ENCODE data around the gene PPP1R12B. TPM values are rescaled to one million over a fixed set of nuclear protein-coding genes. Genes with fewer than 3 reads are reported as not detected.

PPP1R12B gene
- total RNA-seq, 2 experiments from 2014 or later, result 21.9 to 24.2 TPM

DNA sequence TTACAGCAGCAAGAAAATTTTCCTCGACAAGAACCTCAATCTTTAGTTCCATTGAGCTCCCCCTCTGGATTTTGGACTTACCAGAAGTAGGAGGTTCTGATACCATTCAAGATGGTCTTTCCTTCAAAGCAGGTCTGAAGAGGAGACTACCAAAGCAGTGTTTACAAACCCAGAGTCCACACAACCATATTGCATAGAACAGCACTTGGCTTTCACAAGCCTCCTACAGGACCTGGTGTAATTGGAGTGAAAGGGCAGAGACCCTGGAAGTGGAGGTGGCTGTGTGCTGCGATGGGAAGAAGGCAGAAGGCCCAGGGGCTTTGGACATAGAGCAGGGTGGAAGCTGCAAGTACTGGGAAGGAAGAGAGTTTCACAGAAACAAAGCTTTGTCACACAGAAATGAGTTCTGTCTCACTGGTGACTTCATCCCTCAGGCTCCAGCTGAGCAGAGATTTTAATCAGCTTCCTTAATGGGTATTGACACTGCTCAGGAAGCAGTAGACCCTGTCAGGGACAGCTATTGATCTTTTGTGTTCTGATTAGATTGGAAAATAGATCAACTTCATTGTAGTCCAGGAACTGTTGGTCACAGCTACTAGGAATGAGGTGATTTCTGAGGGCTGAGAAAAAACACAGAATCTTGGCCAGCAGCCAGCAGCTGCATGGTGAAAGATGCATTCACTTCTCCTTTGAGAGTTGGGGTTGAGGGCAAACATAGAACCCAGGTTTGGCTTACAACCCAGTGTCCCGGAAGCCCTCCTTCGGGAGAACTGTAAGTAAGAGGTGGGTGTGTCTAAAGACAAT, 237.7 kb downstream of the PPP1R12B start:
- ATAC-seq (no peak), DNase-seq (no peak)
- ChIA-PET POLR2A (no interaction called here), CTCF (interaction anchor here (0.7 to 1.8 kb wide), 6 partner anchors 12 to 1055 kb away, joined by 3 to 7 read pairs (median 4); no protein-coding TSS in a partner anchor)
- no peaks in the 10 kb centered on the region for H3K27me3 Mint-ChIP-seq (ENCODE audit: low read depth)
- H3K9me3 Mint-ChIP-seq (ENCODE audit: insufficient read depth), result no peaks in the 10 kb centered on the region
- peak overlapping the region; percentile 62 for H3K27ac Mint-ChIP-seq
- no peaks in the 10 kb centered on the region for H3K36me3 Mint-ChIP-seq (ENCODE audit: low read depth)
- H3K4me1 Mint-ChIP-seq (ENCODE audit: low read depth), result peaks cover 15% of the 10 kb centered on the region
- no peak overlapping the region for H3K4me3 Mint-ChIP-seq

DNA sequence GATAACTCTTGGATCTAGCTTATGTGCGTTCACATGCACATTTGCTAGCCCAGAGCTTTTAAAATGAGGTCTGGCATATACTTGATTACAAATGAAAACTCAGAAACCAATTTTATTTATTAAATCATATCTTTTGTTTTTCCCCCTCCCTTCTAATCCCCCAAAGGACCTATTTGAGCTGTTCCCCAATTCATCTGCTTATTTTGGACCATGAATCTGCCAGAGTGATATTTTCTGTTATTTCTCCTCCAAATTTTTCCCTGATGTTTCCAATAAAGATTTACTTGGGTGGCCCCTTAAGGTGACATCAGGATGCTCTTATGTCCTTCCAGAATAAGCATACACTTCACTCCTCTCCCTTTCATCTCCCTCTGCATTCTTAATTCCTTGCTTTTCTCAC, 238.4 kb downstream of the PPP1R12B start:
- CTCF ChIA-PET, result interaction anchor here (0.7 to 1.8 kb wide), 5 partner anchors 12 to 1056 kb away, joined by 3 to 7 read pairs (median 4); no protein-coding TSS in a partner anchor
- no peak overlapping the region for H3K4me3 Mint-ChIP-seq
- no peaks in the 10 kb centered on the region for H3K36me3 Mint-ChIP-seq (ENCODE audit: low read depth)
- H3K4me1 Mint-ChIP-seq (ENCODE audit: low read depth), result peaks cover 15% of the 10 kb centered on the region
- DNase-seq (no peak), ATAC-seq (no peak)
- H3K27ac Mint-ChIP-seq, result no peak overlapping the region
- H3K9me3 Mint-ChIP-seq (ENCODE audit: insufficient read depth), result no peaks in the 10 kb centered on the region
- POLR2A ChIA-PET, result no interaction called here
- no peaks in the 10 kb centered on the region for H3K27me3 Mint-ChIP-seq (ENCODE audit: low read depth)

DNA sequence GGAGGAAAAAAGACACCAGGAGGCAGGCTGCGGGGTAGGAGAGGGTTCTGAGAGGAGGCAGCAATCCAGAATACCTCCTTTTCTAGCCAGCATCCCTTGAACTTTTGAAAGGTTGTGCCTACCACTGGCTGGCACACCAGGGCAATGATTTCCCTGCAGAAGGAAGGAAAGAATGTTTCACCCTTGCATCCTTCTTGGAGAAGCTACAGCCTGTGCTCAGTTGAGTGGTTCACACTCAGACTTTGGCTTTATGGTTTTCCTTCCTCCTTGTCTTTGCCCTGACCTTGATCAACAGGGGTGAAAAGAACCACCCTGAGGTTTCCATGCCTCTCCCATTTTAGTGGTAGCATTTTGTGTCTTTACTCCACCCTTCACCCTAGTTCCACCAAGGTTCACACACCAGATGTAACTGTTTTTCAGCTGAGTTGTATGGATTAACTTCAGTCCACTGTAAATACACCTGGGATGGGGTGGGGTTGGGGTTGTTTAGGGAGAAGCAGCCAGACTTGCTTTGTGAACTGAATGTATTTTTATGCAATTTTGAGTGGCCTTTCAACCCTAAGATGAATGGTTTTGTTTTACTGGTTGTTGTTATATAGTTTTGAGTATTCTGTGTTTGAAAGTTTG, 239.5 kb downstream of the PPP1R12B start:
- Mint-ChIP-seq H3K27ac (no peak overlapping the region), H3K9me3 (ENCODE audit: insufficient read depth) (no peaks in the 10 kb centered on the region), H3K4me1 (ENCODE audit: low read depth) (peaks cover 15% of the 10 kb centered on the region), H3K27me3 (ENCODE audit: low read depth) (no peaks in the 10 kb centered on the region), H3K4me3 (no peak overlapping the region), H3K36me3 (ENCODE audit: low read depth) (no peaks in the 10 kb centered on the region)
- DNase-seq (no peak), ATAC-seq (no peak)
- ChIA-PET CTCF (interaction anchor here (1.2 to 1.3 kb wide), 2 partner anchors 10 to 13 kb away, joined by 3 read pairs; no protein-coding TSS in a partner anchor), POLR2A (no interaction called here)

DNA sequence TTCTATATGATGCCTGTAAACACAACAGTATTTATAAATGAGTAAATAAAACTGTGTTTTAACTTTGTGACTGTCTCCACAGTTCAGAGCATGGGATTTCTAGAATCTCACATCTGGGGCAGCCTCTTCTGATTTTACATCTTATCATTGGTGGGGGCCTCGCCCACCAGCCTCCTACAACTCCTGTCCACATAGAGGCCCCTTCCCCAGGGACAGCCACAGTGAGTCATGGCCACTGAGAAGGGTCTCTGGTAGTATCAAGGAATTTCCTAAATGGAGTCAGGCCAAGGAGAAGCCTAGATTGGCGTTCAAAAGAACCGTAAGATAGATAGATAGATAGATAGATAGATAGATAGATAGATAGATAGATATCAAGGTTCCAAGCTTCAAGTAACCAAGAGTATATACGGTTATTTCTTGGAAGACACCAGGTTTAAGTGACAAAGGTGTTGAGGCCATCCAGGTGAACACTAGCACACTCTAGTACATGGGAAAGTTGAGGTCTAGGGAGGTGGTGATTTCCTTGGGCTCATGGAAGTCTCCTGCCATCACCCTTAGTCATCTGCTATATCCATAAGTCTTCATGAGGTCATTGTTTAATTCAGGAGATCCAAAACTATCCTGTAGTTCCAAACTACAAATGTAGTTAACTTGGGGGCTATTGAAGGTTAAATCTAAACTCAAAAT, 240.1 kb downstream of the PPP1R12B start:
- ChIA-PET POLR2A (no interaction called here), CTCF (interaction anchor here (1.2 kb wide), 1 partner anchor 11 kb away, joined by 3 read pairs; no protein-coding TSS in a partner anchor)
- Mint-ChIP-seq H3K36me3 (ENCODE audit: low read depth) (no peaks in the 10 kb centered on the region), H3K27me3 (ENCODE audit: low read depth) (no peaks in the 10 kb centered on the region), H3K9me3 (ENCODE audit: insufficient read depth) (no peaks in the 10 kb centered on the region), H3K4me1 (ENCODE audit: low read depth) (peaks cover 15% of the 10 kb centered on the region), H3K27ac (no peak overlapping the region), H3K4me3 (no peak overlapping the region)
- DNase-seq (no peak), ATAC-seq (no peak)

DNA sequence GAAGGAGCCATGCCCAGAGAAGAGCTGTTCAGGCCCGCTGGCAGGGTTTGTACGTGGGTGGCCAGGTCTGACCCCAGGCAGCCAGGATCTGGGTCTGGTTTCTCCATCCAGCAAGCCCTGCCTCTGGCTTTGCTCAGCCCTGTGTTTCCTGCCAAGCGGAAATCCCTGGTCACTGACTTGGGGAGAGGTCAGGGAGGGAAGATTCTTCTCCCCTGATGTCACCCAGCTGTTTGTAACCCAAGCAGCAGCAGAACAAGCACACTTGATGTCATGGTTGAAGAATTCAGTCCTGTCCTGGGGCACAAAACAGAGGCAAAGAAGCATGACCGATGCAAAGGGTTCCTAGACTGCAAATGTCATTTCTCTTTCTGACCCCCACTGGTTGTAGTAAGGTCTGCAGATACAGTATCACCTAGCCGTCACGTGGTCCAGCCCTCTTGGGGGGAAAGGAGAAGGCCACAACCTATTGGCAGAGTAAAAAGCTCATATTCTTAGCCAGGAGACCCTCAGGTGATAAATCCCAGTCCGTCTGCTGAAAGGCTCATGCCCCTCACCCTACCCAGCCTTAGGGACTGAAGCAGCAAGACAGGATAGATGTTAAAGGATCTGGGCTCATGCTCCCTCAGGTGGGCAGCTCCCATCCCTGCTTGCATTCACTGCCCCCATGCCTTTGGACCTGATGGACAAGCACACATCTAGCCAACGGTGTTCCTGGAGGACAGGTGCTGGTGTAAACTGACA, 240.9 kb downstream of the PPP1R12B start:
- ChIA-PET CTCF (interaction anchor here (1.1 kb wide), 1 partner anchor 11 kb away, joined by 3 read pairs; no protein-coding TSS in a partner anchor), POLR2A (no interaction called here)
- Mint-ChIP-seq H3K36me3 (ENCODE audit: low read depth) (no peaks in the 10 kb centered on the region), H3K4me3 (no peak overlapping the region), H3K4me1 (ENCODE audit: low read depth) (peaks cover 15% of the 10 kb centered on the region), H3K27me3 (ENCODE audit: low read depth) (no peaks in the 10 kb centered on the region), H3K27ac (no peak overlapping the region), H3K9me3 (ENCODE audit: insufficient read depth) (no peaks in the 10 kb centered on the region)
- DNase-seq (no peak), ATAC-seq (no peak)

DNA sequence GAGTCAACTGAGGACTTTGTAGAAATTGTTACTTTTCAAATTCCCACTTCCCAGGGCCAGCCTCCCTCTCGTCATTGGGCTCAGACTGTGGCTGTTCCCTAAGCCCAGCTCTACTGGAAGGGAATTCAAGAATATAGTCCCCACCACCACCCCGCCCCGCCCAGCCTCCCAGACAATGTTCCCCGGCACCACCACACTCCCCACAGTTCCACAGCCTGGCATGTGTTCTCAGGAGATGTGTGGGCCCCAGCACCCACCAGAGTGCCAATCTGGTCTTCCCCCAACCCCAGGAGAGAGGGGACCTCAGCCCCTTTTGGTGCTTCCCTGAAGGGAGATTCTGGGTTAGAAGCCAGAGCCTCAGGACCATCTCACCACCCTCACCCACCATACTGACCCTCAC, 241.6 kb downstream of the PPP1R12B start:
- peaks cover 15% of the 10 kb centered on the region for H3K4me1 Mint-ChIP-seq (ENCODE audit: low read depth)
- no peak overlapping the region for H3K27ac Mint-ChIP-seq
- H3K36me3 Mint-ChIP-seq (ENCODE audit: low read depth), result no peaks in the 10 kb centered on the region

DNA sequence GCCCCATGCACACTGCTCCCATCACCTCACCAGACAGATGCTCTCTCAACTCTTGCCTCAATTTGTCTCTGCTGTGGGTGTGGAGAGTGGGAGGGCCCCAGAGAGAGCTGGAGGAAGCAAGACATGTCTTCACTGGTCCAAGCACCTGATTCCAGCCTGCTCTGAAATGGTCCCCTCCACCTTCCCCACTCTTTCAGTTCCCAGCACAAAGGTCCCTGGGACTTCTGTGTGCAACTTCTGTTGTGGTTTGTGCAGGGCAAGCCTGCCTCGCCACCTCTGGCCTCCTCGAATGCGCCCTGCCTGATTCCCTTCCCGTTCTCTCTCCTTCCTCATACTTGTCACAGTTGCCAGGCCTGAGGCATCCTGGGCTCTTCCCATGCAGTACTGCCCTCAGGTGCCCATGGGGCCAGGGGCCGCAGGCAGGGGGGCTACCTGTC, 242.5 kb downstream of the PPP1R12B start:
- Mint-ChIP-seq H3K4me1 (ENCODE audit: low read depth) (peaks cover 14% of the 10 kb centered on the region), H3K27ac (no peak overlapping the region), H3K27me3 (ENCODE audit: low read depth) (no peaks in the 10 kb centered on the region), H3K9me3 (ENCODE audit: insufficient read depth) (no peaks in the 10 kb centered on the region), H3K36me3 (ENCODE audit: low read depth) (no peaks in the 10 kb centered on the region), H3K4me3 (no peak overlapping the region)
- no peak for ATAC-seq
- ChIA-PET POLR2A (no interaction called here), CTCF (no interaction called here)
- DNase-seq, result no peak

More for the DNA sequence above, 241.6 kb downstream of the PPP1R12B start:
- ChIA-PET POLR2A (no interaction called here), CTCF (interaction anchor here (1.1 kb wide), 1 partner anchor 10 kb away, joined by 3 read pairs; no protein-coding TSS in a partner anchor)
- no peak overlapping the region for H3K4me3 Mint-ChIP-seq
- DNase-seq (no peak), ATAC-seq (no peak)
- H3K27me3 Mint-ChIP-seq (ENCODE audit: low read depth), result no peaks in the 10 kb centered on the region
- H3K9me3 Mint-ChIP-seq (ENCODE audit: insufficient read depth), result no peaks in the 10 kb centered on the region

DNA sequence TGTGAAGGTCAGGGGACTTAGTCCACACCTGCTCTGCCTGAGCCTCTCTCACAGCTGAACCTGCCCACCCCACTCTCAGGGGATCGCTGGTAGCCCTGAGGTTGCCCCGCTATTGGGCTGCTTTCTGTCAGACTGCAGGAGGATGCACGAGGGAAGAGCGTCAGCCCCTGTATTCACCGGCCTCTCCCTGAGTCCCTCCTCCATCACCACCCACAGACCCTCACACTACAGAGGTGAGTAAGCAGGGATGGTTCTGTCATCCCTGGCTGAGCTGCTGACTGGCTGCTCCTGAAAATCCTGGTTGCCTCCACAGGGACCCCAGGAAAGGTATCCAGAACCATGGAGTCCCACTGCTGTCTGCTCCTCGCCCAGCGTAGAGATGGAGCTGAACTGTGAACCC, 243.0 kb downstream of the PPP1R12B start:
- H3K9me3 Mint-ChIP-seq (ENCODE audit: insufficient read depth), result no peaks in the 10 kb centered on the region
- no peak overlapping the region for H3K4me3 Mint-ChIP-seq
- DNase-seq (no peak), ATAC-seq (no peak)
- ChIA-PET CTCF (no interaction called here), POLR2A (no interaction called here)
- H3K4me1 Mint-ChIP-seq (ENCODE audit: low read depth), result peaks cover 9% of the 10 kb centered on the region
- no peaks in the 10 kb centered on the region for H3K27me3 Mint-ChIP-seq (ENCODE audit: low read depth)
- H3K36me3 Mint-ChIP-seq (ENCODE audit: low read depth), result no peaks in the 10 kb centered on the region
- H3K27ac Mint-ChIP-seq, result no peak overlapping the region

DNA sequence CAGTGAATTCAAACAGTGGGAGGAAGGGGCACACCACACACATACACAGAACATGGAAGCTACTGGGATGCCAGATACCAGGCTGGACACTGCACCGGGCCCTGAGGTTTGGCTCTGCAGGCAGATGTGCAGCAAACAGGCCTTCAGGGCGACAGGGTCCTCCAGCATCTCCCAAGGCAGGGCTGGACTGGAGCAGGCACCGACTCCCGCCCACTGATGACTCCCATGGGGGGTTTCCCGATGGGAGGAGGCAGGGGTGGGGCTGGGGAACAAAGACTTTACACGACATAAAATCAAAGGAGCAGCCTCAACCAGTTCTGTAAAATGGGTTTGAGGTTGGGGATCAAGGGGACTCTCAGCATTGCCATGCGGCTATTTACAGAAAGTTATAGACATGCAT, 243.6 kb downstream of the PPP1R12B start:
- ChIA-PET CTCF (no interaction called here), POLR2A (no interaction called here)
- ATAC-seq, result no peak
- Mint-ChIP-seq H3K36me3 (ENCODE audit: low read depth) (no peaks in the 10 kb centered on the region), H3K27me3 (ENCODE audit: low read depth) (no peaks in the 10 kb centered on the region), H3K4me3 (no peak overlapping the region), H3K4me1 (ENCODE audit: low read depth) (peaks cover 8% of the 10 kb centered on the region), H3K27ac (no peak overlapping the region), H3K9me3 (ENCODE audit: insufficient read depth) (no peaks in the 10 kb centered on the region)
- DNase-seq, result no peak

DNA sequence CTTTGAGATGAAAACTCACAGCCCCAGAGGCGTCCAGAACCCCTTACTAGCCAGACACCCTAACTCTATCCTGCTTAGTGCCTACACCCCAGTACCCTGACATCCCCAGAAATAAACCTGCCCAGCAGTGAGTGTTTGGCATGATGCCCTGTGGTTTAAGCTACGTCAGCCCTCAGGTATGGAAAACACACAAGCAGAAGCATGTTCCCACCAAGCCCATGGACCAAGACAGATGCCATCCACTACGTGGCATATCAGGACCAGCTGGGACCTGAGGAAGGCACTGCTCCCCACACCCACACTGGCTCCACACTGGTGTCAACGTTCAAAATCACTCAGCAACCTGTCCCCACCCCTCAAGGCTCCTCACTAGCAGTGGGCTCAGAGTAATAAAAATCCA, 245.3 kb downstream of the PPP1R12B start:
- H3K4me3 Mint-ChIP-seq, result no peak overlapping the region
- no peaks in the 10 kb centered on the region for H3K36me3 Mint-ChIP-seq (ENCODE audit: low read depth)
- ATAC-seq (no peak), DNase-seq (no peak)
- no peak overlapping the region for H3K27ac Mint-ChIP-seq
- ChIA-PET POLR2A (no interaction called here), CTCF (no interaction called here)
- no peaks in the 10 kb centered on the region for H3K4me1 Mint-ChIP-seq (ENCODE audit: low read depth)
- no peaks in the 10 kb centered on the region for H3K9me3 Mint-ChIP-seq (ENCODE audit: insufficient read depth)
- no peaks in the 10 kb centered on the region for H3K27me3 Mint-ChIP-seq (ENCODE audit: low read depth)

DNA sequence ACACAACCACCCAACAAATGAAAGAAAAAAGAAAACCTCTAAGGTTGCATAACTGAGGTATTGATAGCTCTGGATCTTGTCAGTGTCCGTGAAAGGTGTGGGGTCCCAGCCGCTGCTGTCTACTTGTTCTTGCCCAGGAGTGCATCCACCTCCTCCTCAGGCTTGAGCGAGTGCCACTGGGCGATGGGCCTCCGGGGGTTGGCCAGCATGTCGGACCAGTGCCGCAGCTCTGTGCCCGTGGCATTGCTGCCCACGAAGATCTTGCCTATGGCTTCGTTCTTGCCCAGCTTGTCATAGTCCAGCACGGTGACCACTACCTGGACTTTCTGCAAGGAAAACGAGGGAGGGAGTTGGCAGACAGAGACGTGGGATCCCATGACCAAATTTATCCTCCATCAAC, 248.1 kb downstream of the PPP1R12B start:
- no peak for ATAC-seq
- CTCF ChIA-PET, result no interaction called here

More for the DNA sequence above, 248.1 kb downstream of the PPP1R12B start:
- POLR2A ChIA-PET, result interaction anchor here (0.6 kb wide), 1 partner anchor 235 kb away, joined by 3 read pairs; no protein-coding TSS in a partner anchor
- Mint-ChIP-seq H3K4me3 (no peak overlapping the region), H3K9me3 (ENCODE audit: insufficient read depth) (no peaks in the 10 kb centered on the region), H3K27me3 (ENCODE audit: low read depth) (no peaks in the 10 kb centered on the region), H3K4me1 (ENCODE audit: low read depth) (no peaks in the 10 kb centered on the region), H3K27ac (no peak overlapping the region), H3K36me3 (ENCODE audit: low read depth) (no peaks in the 10 kb centered on the region)
- no peak for DNase-seq

All from activated CD8-positive, alpha-beta T cell treated with anti-CD3 and anti-CD28 coated beads, Interleukin-2, amount 10 ng/mL, durations not matched to agents 7 days and 5 days (primary cell).